C4-2B (cell line): ENCODE results near the gene OR52B2.

Source experiments
- H3K27ac ChIP-seq: fragments of 450-650 bp; 2 replicates; pipeline ENCODE4 v1.5.1; 2017
- CTCF ChIP-seq: fragments of 450-650 bp; conservative IDR thresholded peaks from 2 replicates; pipeline ENCODE4 v1.5.1; 2017; ENCODE audit warnings: mild to moderate bottlenecking
- ZFX ChIP-seq: fragments of 450-650 bp; IDR thresholded peaks from 2 replicates; pipeline ENCODE4 v1.6.1; 2017

Gene OR52B2

GRCh38 chr11:6124245-6124644 lies 45.9 kb downstream of the OR52B2 start:
- no peak for TF ChIP-seq ZFX
- TF ChIP-seq CTCF: no peak
- no peak overlapping the region for H3K27ac ChIP-seq
